ENCODE measurements around the gene RABGAP1L. TPM values are rescaled to one million over a fixed set of nuclear protein-coding genes. Genes with fewer than 3 reads are reported as not detected.

RABGAP1L gene
- total RNA-seq, 1 experiment from 2014 or later = 29.3 TPM

DNA sequence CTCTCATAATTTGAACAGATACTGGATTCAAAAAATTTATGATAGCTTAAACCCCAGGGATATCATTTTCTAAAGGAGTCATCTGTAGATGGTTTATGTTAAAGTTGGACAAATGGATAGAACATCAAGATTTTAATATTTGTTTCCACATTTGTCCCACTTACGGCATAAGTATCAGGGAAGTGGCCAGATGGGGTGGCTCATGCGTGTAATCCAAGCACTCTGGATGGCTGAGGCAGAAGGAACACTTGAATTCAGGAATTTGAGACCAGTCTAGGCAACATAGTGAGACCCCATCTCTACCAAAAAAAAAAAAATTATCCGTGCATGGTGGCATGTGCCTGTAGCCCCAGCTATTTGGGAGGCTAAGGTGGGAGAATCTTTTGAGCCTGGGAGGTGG, 517.5 kb downstream of the RABGAP1L start:
- ChIA-PET CTCF (no interaction called here), RAD21 (ENCODE audit: low non-redundant PET in 1 of 2, low total read pairs in 2 of 2, uncharacterized antibody in 2 of 2, unreplicated experiment in 2 of 2) (no interaction called here), POLR2A (no interaction called here)
- Histone ChIP-seq H3K9me2 (ENCODE audit: insufficient read depth) (no peaks in the 10 kb centered on the region), H2AFZ (ENCODE audit: low read depth, low read length, poor library complexity, severe bottlenecking) (no peak overlapping the region), H3K36me3 (ENCODE audit: control insufficient read depth in 1 of 2, insufficient read depth in 2 of 2, low read length in 2 of 2) (no peaks in the 10 kb centered on the region), H3K4me3 (replicated peaks in 1 of 2; ENCODE audit: low read depth in 1 of 2, low read length in 2 of 2) (no peak overlapping the region), H3K4me2 (ENCODE audit: low read length) (no peak overlapping the region), H3K4me1 (ENCODE audit: control insufficient read depth in 1 of 2, insufficient read depth in 2 of 2, low read length in 2 of 2) (no peaks in the 10 kb centered on the region), H3K9me3 (ENCODE audit: control insufficient read depth in 1 of 2, insufficient read depth in 1 of 2, low read depth in 1 of 2, low read length in 2 of 2) (no peaks in the 10 kb centered on the region), H3K79me2 (ENCODE audit: insufficient read depth, low read length) (no peaks in the 10 kb centered on the region), H3K27ac (ENCODE audit: low read depth, low read length) (no peak overlapping the region), H4K20me1 (ENCODE audit: insufficient read depth) (no peaks in the 10 kb centered on the region), H3K27me3 (ENCODE audit: insufficient read depth, low read length) (no peaks in the 10 kb centered on the region), H3K9ac (ENCODE audit: low read length) (no peak overlapping the region)
- DNase-seq (ENCODE audit: low read depth, low spot score) (no peak), ATAC-seq (no peak)
- TF ChIP-seq YY1 (IDR thresholded peaks at IDR 0.05; ENCODE audit: extremely low read depth, insufficient replicate concordance, low read depth, low read length) = no peak
- no peak for TF ChIP-seq RAD21 (IDR thresholded peaks at IDR 0.05; ENCODE audit: low read depth)
- TF ChIP-seq, protein P1, sequence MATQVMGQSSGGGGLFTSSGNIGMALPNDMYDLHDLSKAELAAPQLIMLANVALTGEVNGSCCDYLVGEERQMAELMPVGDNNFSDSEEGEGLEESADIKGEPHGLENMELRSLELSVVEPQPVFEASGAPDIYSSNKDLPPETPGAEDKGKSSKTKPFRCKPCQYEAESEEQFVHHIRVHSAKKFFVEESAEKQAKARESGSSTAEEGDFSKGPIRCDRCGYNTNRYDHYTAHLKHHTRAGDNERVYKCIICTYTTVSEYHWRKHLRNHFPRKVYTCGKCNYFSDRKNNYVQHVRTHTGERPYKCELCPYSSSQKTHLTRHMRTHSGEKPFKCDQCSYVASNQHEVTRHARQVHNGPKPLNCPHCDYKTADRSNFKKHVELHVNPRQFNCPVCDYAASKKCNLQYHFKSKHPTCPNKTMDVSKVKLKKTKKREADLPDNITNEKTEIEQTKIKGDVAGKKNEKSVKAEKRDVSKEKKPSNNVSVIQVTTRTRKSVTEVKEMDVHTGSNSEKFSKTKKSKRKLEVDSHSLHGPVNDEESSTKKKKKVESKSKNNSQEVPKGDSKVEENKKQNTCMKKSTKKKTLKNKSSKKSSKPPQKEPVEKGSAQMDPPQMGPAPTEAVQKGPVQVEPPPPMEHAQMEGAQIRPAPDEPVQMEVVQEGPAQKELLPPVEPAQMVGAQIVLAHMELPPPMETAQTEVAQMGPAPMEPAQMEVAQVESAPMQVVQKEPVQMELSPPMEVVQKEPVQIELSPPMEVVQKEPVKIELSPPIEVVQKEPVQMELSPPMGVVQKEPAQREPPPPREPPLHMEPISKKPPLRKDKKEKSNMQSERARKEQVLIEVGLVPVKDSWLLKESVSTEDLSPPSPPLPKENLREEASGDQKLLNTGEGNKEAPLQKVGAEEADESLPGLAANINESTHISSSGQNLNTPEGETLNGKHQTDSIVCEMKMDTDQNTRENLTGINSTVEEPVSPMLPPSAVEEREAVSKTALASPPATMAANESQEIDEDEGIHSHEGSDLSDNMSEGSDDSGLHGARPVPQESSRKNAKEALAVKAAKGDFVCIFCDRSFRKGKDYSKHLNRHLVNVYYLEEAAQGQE (IDR thresholded peaks at IDR 0.05; ENCODE audit: low read depth) = no peak
- TF ChIP-seq, protein P2, sequence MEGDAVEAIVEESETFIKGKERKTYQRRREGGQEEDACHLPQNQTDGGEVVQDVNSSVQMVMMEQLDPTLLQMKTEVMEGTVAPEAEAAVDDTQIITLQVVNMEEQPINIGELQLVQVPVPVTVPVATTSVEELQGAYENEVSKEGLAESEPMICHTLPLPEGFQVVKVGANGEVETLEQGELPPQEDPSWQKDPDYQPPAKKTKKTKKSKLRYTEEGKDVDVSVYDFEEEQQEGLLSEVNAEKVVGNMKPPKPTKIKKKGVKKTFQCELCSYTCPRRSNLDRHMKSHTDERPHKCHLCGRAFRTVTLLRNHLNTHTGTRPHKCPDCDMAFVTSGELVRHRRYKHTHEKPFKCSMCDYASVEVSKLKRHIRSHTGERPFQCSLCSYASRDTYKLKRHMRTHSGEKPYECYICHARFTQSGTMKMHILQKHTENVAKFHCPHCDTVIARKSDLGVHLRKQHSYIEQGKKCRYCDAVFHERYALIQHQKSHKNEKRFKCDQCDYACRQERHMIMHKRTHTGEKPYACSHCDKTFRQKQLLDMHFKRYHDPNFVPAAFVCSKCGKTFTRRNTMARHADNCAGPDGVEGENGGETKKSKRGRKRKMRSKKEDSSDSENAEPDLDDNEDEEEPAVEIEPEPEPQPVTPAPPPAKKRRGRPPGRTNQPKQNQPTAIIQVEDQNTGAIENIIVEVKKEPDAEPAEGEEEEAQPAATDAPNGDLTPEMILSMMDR (IDR thresholded peaks at IDR 0.05 in 2 of 3, conservative IDR thresholded peaks at IDR 0.05 in 1 of 3; ENCODE audit: borderline replicate concordance in 1 of 3, insufficient read depth in 1 of 3, low read depth in 2 of 3, low read length in 2 of 3) = no peak
- TF ChIP-seq POLR2AphosphoS5 (IDR thresholded peaks at IDR 0.05; ENCODE audit: low read depth, low read length) = no peak
- no TSS peak for BruUV-seq (replicated peaks)
- intact Hi-C loops (cut with micrococcal nuclease) = no loop called here

All from HCT116 (cell line).